Left forelimb (tissue), 1 donor: ENCODE results near the gene TMEM187.

ENCODE experiments used
- DNase-seq: peaks from one replicate; pipeline ENCODE4 v3.0.0-alpha.2; 2018; ENCODE audit warnings: low spot score

The TMEM187 gene

GRCh38 chrX:153935326-153935851 is 37.2 kb upstream of the TMEM187 start:
- DNase-seq, result no peak

GRCh38 chrX:153937056-153937455 is 35.5 kb upstream of the TMEM187 start:
- no peak for DNase-seq

GRCh38 chrX:153938226-153938786 is 34.2 kb upstream of the TMEM187 start:
- no peak for DNase-seq

- no peak for DNase-seq
Observed at GRCh38 chrX:153939573-153939972, 33.0 kb upstream of the TMEM187 start.

GRCh38 chrX:153941336-153942252 is 31.0 kb upstream of the TMEM187 start:
- no peak for DNase-seq

GRCh38 chrX:153944140-153944799 is 28.3 kb upstream of the TMEM187 start, which contains the start of gene RENBP:
Gene RENBP (minus strand): TSS chrX:153944643. CDS start chrX:153944610, 33 bp downstream.
- DNase-seq, result no peak

GRCh38 chrX:153944800-153945150 is 27.8 kb upstream of the TMEM187 start:
- no peak for DNase-seq

- DNase-seq, result no peak
Observed at GRCh38 chrX:153945956-153946943, 26.3 kb upstream of the TMEM187 start.

GRCh38 chrX:153947009-153947769 is 25.4 kb upstream of the TMEM187 start:
- no peak for DNase-seq

- no peak for DNase-seq
Observed at GRCh38 chrX:153948002-153948466, 24.5 kb upstream of the TMEM187 start.

- DNase-seq, result no peak
Observed at GRCh38 chrX:153948847-153949805, 23.4 kb upstream of the TMEM187 start.

- no peak for DNase-seq
Observed at GRCh38 chrX:153950127-153950526, 22.4 kb upstream of the TMEM187 start.

- DNase-seq, result no peak
Observed at GRCh38 chrX:153951683-153952372, 20.7 kb upstream of the TMEM187 start.

GRCh38 chrX:153952373-153953026 is 20.1 kb upstream of the TMEM187 start:
- DNase-seq, result no peak

GRCh38 chrX:153953342-153953830 is 19.2 kb upstream of the TMEM187 start:
- peak; percentile 78 for DNase-seq

GRCh38 chrX:153953892-153954557 is 18.5 kb upstream of the TMEM187 start:
- DNase-seq, result no peak

- no peak for DNase-seq
Observed at GRCh38 chrX:153954558-153955227, 17.9 kb upstream of the TMEM187 start.
